ENCODE data around the gene BEST4. TPM values are rescaled to one million over a fixed set of nuclear protein-coding genes. Genes with fewer than 3 reads are reported as not detected.

BEST4 gene
- total and polyA plus RNA-seq, 2 of the 4 experiments (the other 2 are of a cell fraction): 0.07 TPM; not detected in 1

- Histone ChIP-seq H4K20me1 (ENCODE audit: insufficient read depth, low read length) (no peaks in the 10 kb centered on the region), H2BK5ac (ENCODE audit: low read depth, low read length, poor library complexity, severe bottlenecking) (no peak overlapping the region), H3K4me3 (ENCODE audit: insufficient read depth, low read depth, low read length) (no peak overlapping the region), H3K4me2 (ENCODE audit: low read depth, low read length) (no peak overlapping the region), H2BK15ac (ENCODE audit: low read depth, low read length) (no peak overlapping the region), H2BK120ac (ENCODE audit: low read depth, low read length) (no peak overlapping the region), H2AK5ac (ENCODE audit: low read depth, low read length) (no peak overlapping the region), H3K14ac (replicated peaks; ENCODE audit: low read depth, low read length) (no peak overlapping the region), H2AK9ac (replicated peaks; ENCODE audit: low read depth, low read length, poor library complexity) (no peak overlapping the region), H4K5ac (ENCODE audit: low read depth, low read length) (no peak overlapping the region), H3K9me1 (ENCODE audit: insufficient read depth, low read length) (no peaks in the 10 kb centered on the region), H3K23ac (ENCODE audit: low read depth, low read length) (no peak overlapping the region), H3K36me3 (ENCODE audit: control insufficient read depth, insufficient read depth, low read length) (no peaks in the 10 kb centered on the region), H4K8ac (ENCODE audit: low read depth in 2 of 2, low read length in 2 of 2) (no peak overlapping the region), H3K4me1 (ENCODE audit: control insufficient read depth, insufficient read depth, low read length) (no peaks in the 10 kb centered on the region), H3K9ac (ENCODE audit: low read depth, low read length) (no peak overlapping the region), H3K18ac (ENCODE audit: low read depth, low read length) (no peak overlapping the region), H2BK20ac (ENCODE audit: low read depth, low read length) (no peak overlapping the region), H3K79me1 (ENCODE audit: low read depth in 1 of 2, low read length in 2 of 2) (no peaks in the 10 kb centered on the region), H3K56ac (ENCODE audit: extremely low read depth, insufficient read depth, low read length) (no peak overlapping the region), H2AFZ (replicated peaks; ENCODE audit: low read length, poor library complexity) (no peak overlapping the region), H3K27me3 (ENCODE audit: control insufficient read depth, insufficient read depth, low read length) (no peaks in the 10 kb centered on the region), H3K9me3 (ENCODE audit: control insufficient read depth, insufficient read depth, low read length) (no peaks in the 10 kb centered on the region), H3K27ac (ENCODE audit: insufficient read depth, low read length) (no peak overlapping the region), H3K4ac (ENCODE audit: low read depth, low read length) (no peak overlapping the region), H4K91ac (ENCODE audit: insufficient read depth, low read depth, low read length) (no peak overlapping the region)
- dilution Hi-C loops (cut with HindIII; ENCODE audit: low sequenced_read_pairs, unreplicated experiment): no loop called here
- no peak for TF ChIP-seq USF2 (IDR thresholded peaks at IDR 0.05; ENCODE audit: low read depth, low read length)
- no peak for TF ChIP-seq POLR2A (IDR thresholded peaks at IDR 0.05; ENCODE audit: low read depth, low read length)
- no peak for TF ChIP-seq RCOR1 (IDR thresholded peaks at IDR 0.05; ENCODE audit: insufficient replicate concordance, low read length)
- TF ChIP-seq MAFK (IDR thresholded peaks at IDR 0.05; ENCODE audit: low read depth, low read length): no peak
- no peak for TF ChIP-seq ELK1 (IDR thresholded peaks at IDR 0.05; ENCODE audit: borderline replicate concordance, low read depth, low read length)
- no peak for TF ChIP-seq CTCF (conservative IDR thresholded peaks at IDR 0.05; ENCODE audit: low read depth, low read length)
- TF ChIP-seq MAZ (IDR thresholded peaks at IDR 0.05; ENCODE audit: borderline replicate concordance, low read depth, low read length): no peak
- no peak for TF ChIP-seq CEBPB (IDR thresholded peaks at IDR 0.05; ENCODE audit: low read depth, low read length)
- ChIA-PET POLR2A (ENCODE audit: unreplicated experiment) (no interaction called here), CTCF (no interaction called here)
- no peak for DNase-seq
- intact Hi-C loops (cut with micrococcal nuclease): no loop called here
- BruUV-seq (replicated peaks): no TSS peak
- WGBS, 2 experiments (ENCODE audit: extremely low coverage in 2 of 2, insufficient read length in 1 of 2): no CpG with 5 or more reads among the region's 7 CpGs
- in situ Hi-C loops (cut with MboI; ENCODE audit: low sequenced_read_pairs): loop anchor here (10.0 kb wide), 1 partner anchor 470 kb away; no protein-coding TSS in a partner anchor
- ATAC-seq (ENCODE audit: low read depth): no peak
These were observed 46.4 kb upstream of the BEST4 start for GRCh38 chr1:44834328-44834727.
